Neural progenitor cell (in vitro differentiated cells): ENCODE results near the gene NBEA. TPM values are rescaled to one million over a fixed set of nuclear protein-coding genes. Genes with fewer than 3 reads are reported as not detected.
"Not testable (repeated sequence)": the region's sequence is repeated elsewhere in the genome, so short reads cannot be mapped to it uniquely, and the experiment has no call there.

Experiments
- DNase-seq: peaks from one replicate; pipeline ENCODE4 v3.0.0-alpha.2; 2016; ENCODE audit warnings: low spot score
- H2AFZ ChIP-seq: fragments of 200-600 bp; sonication (generic); replicated peaks from 2 replicates; pipeline ENCODE4 v1.6.1; 2016; ENCODE audit warnings: antibody characterized with exemption
- H3F3A ChIP-seq: fragments of 200-600 bp; sonication (generic); 2 replicates; pipeline ENCODE4 v1.6.1; 2016; ENCODE audit warnings: antibody characterized with exemption, low read depth
- H3K27ac ChIP-seq: fragments of 200-600 bp; sonication (generic); 2 replicates; pipeline ENCODE4 v1.5.1; 2016; ENCODE audit warnings: mild to moderate bottlenecking
- H3K27me3 ChIP-seq: fragments of 200-600 bp; sonication (generic); 2 replicates; pipeline ENCODE4 v1.6.1; 2016; ENCODE audit warnings: mild to moderate bottlenecking, moderate library complexity
- H3K36me3 ChIP-seq: fragments of 200-600 bp; sonication (generic); 2 replicates; pipeline ENCODE4 v1.5.1; 2016
- H3K4me1 ChIP-seq: fragments of 200-600 bp; sonication (generic); 2 replicates; pipeline ENCODE4 v1.6.1; 2016; ENCODE audit warnings: mixed run types
- H3K4me2 ChIP-seq: fragments of 200-600 bp; sonication (generic); 2 replicates; pipeline ENCODE4 v1.6.1; 2016
- H3K4me3 ChIP-seq: fragments of 200-600 bp; sonication (generic); 2 replicates; pipeline ENCODE4 v1.5.1; 2016
- H3K79me2 ChIP-seq: fragments of 200-600 bp; sonication (generic); 2 replicates; pipeline ENCODE4 v1.6.1; 2016; ENCODE audit warnings: low read depth
- H3K9ac ChIP-seq: fragments of 200-600 bp; sonication (generic); 2 replicates; pipeline ENCODE4 v1.6.1; 2016
- H3K9me3 ChIP-seq: fragments of 200-600 bp; sonication (generic); 2 replicates; pipeline ENCODE4 v1.5.1; 2016; ENCODE audit warnings: low read depth
- H4K20me1 ChIP-seq: fragments of 200-600 bp; sonication (generic); 2 replicates; pipeline ENCODE4 v1.6.1; 2016; ENCODE audit warnings: low read depth
- H3K27ac Mint-ChIP-seq: 3 replicates; pipeline ENCODE4 v1.8.0; 2021; ENCODE audit warnings: mixed read lengths
- H3K27me3 Mint-ChIP-seq: 2 replicates; pipeline ENCODE4 v1.8.0; 2022; ENCODE audit warnings: low read depth, mild to moderate bottlenecking, inconsistent platforms, moderate library complexity, mixed read lengths; ENCODE audit not compliant: insufficient read depth
- H3K36me3 Mint-ChIP-seq: 3 replicates; pipeline ENCODE4 v1.8.0; 2021; ENCODE audit warnings: mixed read lengths
- H3K4me1 Mint-ChIP-seq: 3 replicates; pipeline ENCODE4 v1.8.0; 2021; ENCODE audit warnings: mixed read lengths
- H3K4me3 Mint-ChIP-seq: 3 replicates; pipeline ENCODE4 v1.8.0; 2021; ENCODE audit warnings: mild to moderate bottlenecking, moderate library complexity, mixed read lengths
- H3K9me3 Mint-ChIP-seq: 3 replicates; pipeline ENCODE4 v1.8.0; 2020; ENCODE audit warnings: mixed read lengths
- CTCF ChIP-seq: fragments of 200-600 bp; sonication (generic); IDR thresholded peaks from 2 replicates; pipeline ENCODE4 v1.5.1; 2017; ENCODE audit warnings: antibody characterized with exemption, mild to moderate bottlenecking
- EZH2 ChIP-seq: fragments of 200-600 bp; sonication (generic); IDR thresholded peaks from 2 replicates; pipeline ENCODE4 v1.6.1; 2017; ENCODE audit warnings: antibody characterized with exemption, mild to moderate bottlenecking, moderate library complexity
- EZH2phosphoT487 ChIP-seq: fragments of 200-600 bp; sonication (generic); IDR thresholded peaks from 2 replicates; pipeline ENCODE4 v1.6.1; 2017; ENCODE audit warnings: antibody characterized with exemption
- total RNA-seq: library from RNA; depleted of rRNA; stranded (reverse); fragments of >200 nt; gene quantifications from 2 replicates; pipeline ENCODE4 v1.2.3, GENCODE V29; 2015; ENCODE audit warnings: low replicate concordance

NBEA gene
- total RNA-seq, 1 donor from 2014 or later, result 31.0 TPM

- Histone ChIP-seq H4K20me1 (no peaks in the 10 kb centered on the region), H3K4me1 (peaks cover 6% of the 10 kb centered on the region), H2AFZ (no peak overlapping the region), H3K4me3 (no peak overlapping the region), H3K4me2 (no peak overlapping the region), H3K9ac (no peak overlapping the region), H3K36me3 (no peaks in the 10 kb centered on the region), H3K27ac (no peak overlapping the region), H3F3A (no peaks in the 10 kb centered on the region), H3K79me2 (no peaks in the 10 kb centered on the region), H3K27me3 (no peaks in the 10 kb centered on the region), H3K9me3 (no peaks in the 10 kb centered on the region)
- Mint-ChIP-seq H3K4me3 (no peak overlapping the region), H3K9me3 (no peaks in the 10 kb centered on the region), H3K27ac (no peak overlapping the region), H3K4me1 (peaks cover 3% of the 10 kb centered on the region), H3K36me3 (no peaks in the 10 kb centered on the region), H3K27me3 (no peaks in the 10 kb centered on the region)
- TF ChIP-seq EZH2phosphoT487 (no peak), EZH2 (no peak), CTCF (no peak)
- DNase-seq, result no peak
These were observed 30.9 kb upstream of the NBEA start for GRCh38 chr13:34911159-34911558.

- Histone ChIP-seq H3K4me1 (peaks cover 6% of the 10 kb centered on the region), H3K9me3 (no peaks in the 10 kb centered on the region), H3K36me3 (no peaks in the 10 kb centered on the region), H3K27me3 (no peaks in the 10 kb centered on the region), H3K27ac (no peak overlapping the region), H3K4me3 (no peak overlapping the region), H3K4me2 (no peak overlapping the region), H3K9ac (no peak overlapping the region), H4K20me1 (no peaks in the 10 kb centered on the region), H3K79me2 (no peaks in the 10 kb centered on the region), H2AFZ (no peak overlapping the region), H3F3A (no peaks in the 10 kb centered on the region)
- peak; percentile 71 for DNase-seq
- H3K9me3 Mint-ChIP-seq, result no peaks in the 10 kb centered on the region
- H3K36me3 Mint-ChIP-seq, result no peaks in the 10 kb centered on the region
- H3K4me1 Mint-ChIP-seq, result peaks cover 3% of the 10 kb centered on the region
- TF ChIP-seq CTCF (no peak), EZH2 (no peak), EZH2phosphoT487 (no peak)
- H3K27me3 Mint-ChIP-seq, result no peaks in the 10 kb centered on the region
- no peak overlapping the region for H3K4me3 Mint-ChIP-seq
- no peak overlapping the region for H3K27ac Mint-ChIP-seq
These were observed 29.0 kb upstream of the NBEA start for GRCh38 chr13:34913040-34913439.

- Histone ChIP-seq H2AFZ (no peak overlapping the region), H3K4me2 (no peak overlapping the region), H4K20me1 (no peaks in the 10 kb centered on the region), H3K4me3 (no peak overlapping the region), H3K27me3 (no peaks in the 10 kb centered on the region), H3F3A (no peaks in the 10 kb centered on the region), H3K4me1 (peaks cover 6% of the 10 kb centered on the region), H3K27ac (no peak overlapping the region), H3K36me3 (no peaks in the 10 kb centered on the region), H3K9ac (no peak overlapping the region), H3K79me2 (no peaks in the 10 kb centered on the region), H3K9me3 (no peaks in the 10 kb centered on the region)
- Mint-ChIP-seq H3K27me3 (no peaks in the 10 kb centered on the region), H3K9me3 (no peaks in the 10 kb centered on the region), H3K36me3 (no peaks in the 10 kb centered on the region), H3K4me3 (no peak overlapping the region), H3K4me1 (peaks cover 3% of the 10 kb centered on the region), H3K27ac (no peak overlapping the region)
- TF ChIP-seq EZH2phosphoT487 (no peak), EZH2 (no peak), CTCF (no peak)
- no peak for DNase-seq
These were observed 27.7 kb upstream of the NBEA start for GRCh38 chr13:34914416-34914815.

- Histone ChIP-seq H3K36me3 (no peaks in the 10 kb centered on the region), H3K79me2 (no peaks in the 10 kb centered on the region), H3K9me3 (no peaks in the 10 kb centered on the region), H3K27ac (no peak overlapping the region), H4K20me1 (no peaks in the 10 kb centered on the region), H3F3A (no peaks in the 10 kb centered on the region), H3K4me1 (no peaks in the 10 kb centered on the region), H3K9ac (no peak overlapping the region), H3K27me3 (no peaks in the 10 kb centered on the region), H3K4me2 (no peak overlapping the region), H2AFZ (no peak overlapping the region), H3K4me3 (no peak overlapping the region)
- no peaks in the 10 kb centered on the region for H3K36me3 Mint-ChIP-seq
- peak; percentile 61 for DNase-seq
- H3K4me3 Mint-ChIP-seq, result no peak overlapping the region
- no peak for TF ChIP-seq EZH2phosphoT487
- TF ChIP-seq EZH2, result no peak
- no peak for TF ChIP-seq CTCF
- no peaks in the 10 kb centered on the region for H3K4me1 Mint-ChIP-seq
- no peak overlapping the region for H3K27ac Mint-ChIP-seq
- no peaks in the 10 kb centered on the region for H3K27me3 Mint-ChIP-seq
- no peaks in the 10 kb centered on the region for H3K9me3 Mint-ChIP-seq
These were observed 15.6 kb upstream of the NBEA start for GRCh38 chr13:34926508-34926907.

GRCh38 chr13:34928676-34929075 is 13.4 kb upstream of the NBEA start:
- not testable (repeated sequence) for H3K27ac ChIP-seq, H3K36me3 Mint-ChIP-seq, H3K4me2 ChIP-seq, H2AFZ ChIP-seq, H3K9ac ChIP-seq, H3K27me3 Mint-ChIP-seq, H3K4me3 ChIP-seq, H3K27ac Mint-ChIP-seq, H3K4me1 Mint-ChIP-seq, H3K4me1 ChIP-seq, H3K9me3 Mint-ChIP-seq, H3F3A ChIP-seq, H3K27me3 ChIP-seq, DNase-seq, H3K9me3 ChIP-seq, H3K79me2 ChIP-seq, H3K36me3 ChIP-seq, H4K20me1 ChIP-seq, H3K4me3 Mint-ChIP-seq
